HG03521 (cell line): ENCODE results near the gene FARSA.
"Not testable (repeated sequence)": the region's sequence is repeated elsewhere in the genome, so short reads cannot be mapped to it uniquely, and the experiment has no call there.

Experiments used
- ATAC-seq: cut with Tn5 transposase; IDR thresholded peaks from one replicate; pipeline ENCODE4 v1.9.1; 2021; ENCODE audit warnings: mild to moderate bottlenecking, moderate library complexity; ENCODE audit not compliant: unreplicated experiment

Gene FARSA

DNA sequence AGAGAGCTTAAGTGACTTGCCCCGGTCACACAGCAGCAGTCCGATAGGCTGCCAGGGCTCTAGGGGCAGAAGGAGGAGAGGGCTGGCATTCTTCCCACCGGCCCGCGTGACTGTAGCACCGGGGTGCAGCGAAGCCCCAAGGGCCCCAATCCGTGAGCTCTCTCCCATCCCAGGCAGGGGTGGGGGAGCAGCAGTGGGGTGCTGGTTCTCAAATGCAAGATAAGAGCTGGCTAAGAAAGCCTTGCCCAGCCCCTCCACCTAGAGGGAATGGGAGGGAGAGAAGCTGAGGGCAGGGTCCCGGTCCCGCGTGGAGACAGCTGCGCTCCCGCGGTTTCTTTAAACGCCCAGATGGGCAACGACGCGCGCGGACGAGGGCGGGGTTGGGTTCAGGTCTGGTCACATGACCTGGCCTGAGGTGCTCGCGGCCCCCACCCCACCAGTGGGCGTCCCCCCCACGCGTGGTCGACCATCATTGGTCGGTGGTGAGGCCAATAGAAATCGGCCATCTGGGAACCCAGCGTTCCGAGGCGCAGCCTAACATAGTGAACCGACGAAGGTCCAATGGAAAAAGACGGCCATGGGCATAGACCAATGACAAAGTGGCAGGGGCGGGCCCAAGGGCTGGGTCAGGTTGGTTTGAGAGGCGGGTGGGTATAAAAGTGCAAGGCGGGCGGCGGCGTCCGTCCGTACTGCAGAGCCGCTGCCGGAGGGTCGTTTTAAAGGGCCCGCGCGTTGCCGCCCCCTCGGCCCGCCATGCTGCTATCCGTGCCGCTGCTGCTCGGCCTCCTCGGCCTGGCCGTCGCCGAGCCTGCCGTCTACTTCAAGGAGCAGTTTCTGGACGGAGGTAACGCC lies 4.6 kb upstream of the FARSA start, which contains the start of gene CALR:
CALR (plus strand) TSS at position 683 of the 852 bp plus-strand sequence; CDS start at position 754, 71 bp downstream.
- ATAC-seq = peak; percentile 87

DNA sequence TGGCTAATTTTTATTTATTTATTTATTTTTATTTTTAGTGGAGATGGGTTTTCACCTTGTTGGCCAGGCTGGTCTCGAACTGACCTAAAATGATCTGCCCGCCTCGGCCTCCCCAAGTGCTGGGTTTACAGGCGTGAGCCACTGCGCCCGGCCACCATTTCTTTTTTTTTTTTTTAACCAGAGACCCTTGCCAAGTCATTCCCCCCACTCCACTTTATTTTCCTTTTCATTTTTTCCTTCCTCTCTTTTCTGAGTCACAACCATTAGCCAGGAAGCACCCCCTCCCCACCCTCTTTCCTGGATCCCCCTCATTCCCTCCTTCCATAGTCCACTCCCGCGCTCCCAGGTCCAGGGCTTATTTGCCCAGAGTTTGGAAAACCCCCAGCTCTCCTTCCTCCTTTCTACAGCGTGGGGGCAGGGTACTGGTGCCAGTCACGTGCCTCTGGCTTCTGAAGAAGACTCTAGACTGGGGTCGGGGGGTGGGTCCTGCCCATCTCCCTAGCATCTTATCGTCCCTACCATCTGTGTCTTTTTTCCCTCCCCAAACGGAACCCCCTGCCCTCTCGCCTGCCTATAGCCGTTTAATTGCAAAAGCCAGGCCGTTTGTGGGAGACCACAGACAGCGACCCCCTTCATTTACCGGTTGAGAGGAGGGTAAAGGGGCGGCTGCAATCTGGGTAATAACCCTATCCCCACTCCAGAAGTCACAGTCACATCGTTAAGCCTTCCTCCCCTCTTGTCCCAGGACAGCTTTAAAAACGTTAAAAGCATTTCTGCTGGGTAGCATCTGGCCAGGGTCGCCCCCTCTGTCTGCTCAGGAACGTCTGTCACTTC lies 3.8 kb upstream of the FARSA start:
- ATAC-seq = no peak

DNA sequence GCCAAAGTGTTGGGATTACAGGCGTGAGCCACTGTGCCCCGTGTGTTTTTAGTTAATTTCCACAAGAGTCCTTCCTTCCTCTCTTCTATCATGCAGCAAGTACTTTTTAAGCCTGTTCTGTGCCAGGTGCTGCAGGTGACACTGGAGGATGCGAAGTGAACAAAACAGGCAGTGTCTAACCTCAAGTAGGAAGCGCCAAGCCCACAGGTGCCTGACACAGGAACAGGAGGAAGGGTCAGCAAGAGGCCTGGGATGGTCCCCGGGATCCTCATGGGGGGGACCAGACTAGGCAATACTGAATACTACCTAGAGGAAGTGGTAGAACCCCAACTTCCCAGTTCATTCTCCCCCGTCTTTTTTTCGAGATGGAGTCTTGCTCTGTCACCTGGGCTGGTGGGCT lies 3.1 kb upstream of the FARSA start:
- ATAC-seq = no peak

GRCh38 chr19:12935071-12935470 lies 1.6 kb upstream of the FARSA start:
- no peak for ATAC-seq

- no peak for ATAC-seq
Measured at GRCh38 chr19:12932392-12933286, 872 bp downstream of the FARSA start.

DNA sequence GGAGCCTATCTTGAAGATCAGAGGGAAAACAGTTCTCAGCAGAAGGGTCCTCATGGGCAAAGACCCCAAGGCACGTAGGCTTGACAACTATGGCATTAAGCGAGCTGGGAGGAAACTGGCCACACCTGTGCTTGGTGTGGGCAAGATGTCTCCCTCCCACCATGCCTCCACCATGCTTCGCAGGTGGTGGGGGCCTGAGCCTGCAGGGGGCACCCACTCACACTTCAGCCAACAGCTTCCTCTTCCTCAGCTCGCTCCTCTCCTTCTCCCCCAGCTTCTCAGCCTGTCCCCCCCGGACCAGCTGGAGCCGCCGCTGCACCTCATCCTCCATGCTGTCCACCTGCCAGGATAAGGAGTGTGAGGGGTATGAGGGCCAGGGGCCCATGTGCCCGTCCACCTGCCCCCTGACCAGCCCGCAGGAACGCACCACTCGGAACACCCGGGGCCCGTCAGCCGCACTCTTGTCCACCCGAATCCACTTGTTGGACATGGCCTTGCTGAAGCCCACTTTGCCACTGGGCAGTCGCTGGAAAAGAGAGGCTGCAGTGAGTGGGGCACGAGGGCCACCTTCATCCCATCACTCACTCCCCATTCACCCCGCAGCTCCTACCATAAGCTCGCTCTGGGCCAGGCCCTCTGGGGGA lies 3.4 kb downstream of the FARSA start:
- ATAC-seq = no peak

DNA sequence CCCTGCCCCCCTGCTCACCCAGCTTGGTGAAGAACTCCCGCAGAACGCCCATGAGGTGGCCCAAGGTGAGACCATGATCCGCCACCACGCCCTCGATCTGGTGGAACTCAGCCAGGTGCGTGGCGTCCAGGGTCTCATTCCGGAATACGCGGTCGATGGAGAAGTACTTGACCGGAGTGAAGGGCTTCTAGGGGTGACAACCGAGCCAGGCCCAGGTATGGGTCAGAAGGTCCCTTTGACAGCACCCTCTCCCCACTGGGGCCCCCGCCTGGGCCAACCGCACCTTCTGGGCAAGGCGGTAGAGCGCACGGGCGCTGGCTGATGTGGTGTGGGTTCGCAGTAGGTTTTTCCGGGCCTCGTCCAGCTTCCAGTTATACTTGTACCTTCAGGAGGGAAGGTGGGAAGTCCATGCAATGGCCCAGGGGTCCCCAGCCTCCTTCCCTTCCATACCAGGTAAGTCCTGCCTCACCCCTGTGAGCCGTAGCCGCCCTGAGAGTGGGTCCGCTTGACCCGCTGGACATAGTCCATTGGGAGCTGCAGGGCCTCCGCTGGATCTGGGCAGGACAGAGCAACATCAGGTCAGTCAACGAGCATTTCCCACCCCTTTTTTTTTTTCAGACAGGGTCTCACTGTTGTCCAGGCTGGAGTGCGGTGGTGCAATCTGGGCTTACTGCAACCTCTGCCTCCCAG lies 8.7 kb downstream of the FARSA start:
- no peak for ATAC-seq

DNA sequence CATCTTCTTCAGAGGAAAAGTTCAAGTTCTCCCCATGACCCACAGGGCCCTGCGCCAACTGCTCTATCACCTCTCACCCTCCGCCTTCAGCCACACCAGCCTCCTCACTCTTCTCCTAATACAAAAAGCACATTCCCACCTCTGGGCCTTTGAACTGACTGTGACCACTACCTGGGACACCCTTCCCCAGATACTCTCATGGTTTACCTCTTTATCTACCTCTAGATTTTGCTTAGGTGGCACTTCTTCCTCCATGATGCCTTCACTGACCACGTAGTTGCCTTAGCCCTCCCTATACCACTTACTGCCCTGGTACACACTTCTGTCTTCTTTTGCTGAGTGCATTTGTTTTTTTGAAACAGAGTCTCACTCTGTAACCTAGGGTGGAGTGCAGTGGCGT lies 10.6 kb downstream of the FARSA start:
- ATAC-seq = no peak

DNA sequence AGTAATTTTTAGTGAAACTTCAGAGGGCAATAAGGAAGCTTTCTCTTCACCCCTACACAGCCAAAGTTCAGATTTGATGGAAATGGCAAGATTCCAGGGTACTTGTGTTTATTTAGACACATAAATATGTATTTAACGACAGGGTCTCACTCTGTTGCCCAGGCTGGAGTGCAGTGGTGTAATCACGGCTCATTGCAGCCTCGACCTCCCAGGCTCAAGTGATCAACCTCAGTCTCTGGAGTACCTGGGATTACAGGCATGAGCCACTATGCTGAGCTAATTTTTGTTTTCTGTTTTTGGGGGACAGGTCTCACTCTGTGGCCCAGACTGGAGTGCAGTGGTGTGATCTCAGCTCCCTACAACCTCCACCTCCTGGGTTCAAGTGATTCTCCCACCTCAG lies 12.5 kb downstream of the FARSA start:
- ATAC-seq = no peak

DNA sequence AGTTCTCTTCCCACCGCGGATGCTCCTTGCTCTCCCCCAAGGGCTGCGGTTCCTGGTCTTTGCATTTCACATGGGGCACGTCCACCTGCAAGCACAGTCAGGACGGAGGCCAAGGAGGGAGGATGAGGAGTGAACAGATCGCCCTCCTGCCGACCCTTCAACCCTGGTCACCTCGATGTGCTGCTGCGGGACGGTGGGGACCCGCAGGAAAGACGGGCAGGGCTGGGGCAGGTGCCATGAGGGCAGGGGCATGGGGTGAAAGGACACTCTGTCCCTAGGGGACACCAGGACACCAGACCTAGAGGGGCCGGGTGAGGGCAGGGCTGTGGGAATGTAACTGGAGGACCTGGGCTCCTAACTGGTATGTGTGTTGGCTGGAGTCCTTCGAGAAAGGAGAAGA lies 15.3 kb downstream of the FARSA start:
- no peak for ATAC-seq

DNA sequence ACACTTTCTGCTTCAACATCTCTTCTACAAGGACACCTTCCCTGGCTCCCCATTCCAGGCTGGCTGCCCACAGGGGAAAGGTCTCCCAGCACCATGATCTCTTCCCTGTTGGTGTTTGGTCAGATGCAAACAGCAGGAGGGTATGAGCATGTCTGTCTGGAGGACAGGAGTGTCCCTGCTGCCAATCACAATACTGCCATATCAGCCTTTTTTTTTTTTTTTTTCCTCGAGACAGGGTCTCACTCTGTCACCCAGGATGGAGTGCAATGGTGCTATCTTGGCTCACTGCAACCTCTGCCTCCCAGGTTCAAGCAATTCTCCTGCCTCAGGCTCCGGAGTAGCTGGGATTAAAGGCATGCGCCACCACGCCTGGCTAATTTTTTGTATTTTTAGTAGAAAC lies 17.7 kb downstream of the FARSA start:
- not testable (repeated sequence) for ATAC-seq

DNA sequence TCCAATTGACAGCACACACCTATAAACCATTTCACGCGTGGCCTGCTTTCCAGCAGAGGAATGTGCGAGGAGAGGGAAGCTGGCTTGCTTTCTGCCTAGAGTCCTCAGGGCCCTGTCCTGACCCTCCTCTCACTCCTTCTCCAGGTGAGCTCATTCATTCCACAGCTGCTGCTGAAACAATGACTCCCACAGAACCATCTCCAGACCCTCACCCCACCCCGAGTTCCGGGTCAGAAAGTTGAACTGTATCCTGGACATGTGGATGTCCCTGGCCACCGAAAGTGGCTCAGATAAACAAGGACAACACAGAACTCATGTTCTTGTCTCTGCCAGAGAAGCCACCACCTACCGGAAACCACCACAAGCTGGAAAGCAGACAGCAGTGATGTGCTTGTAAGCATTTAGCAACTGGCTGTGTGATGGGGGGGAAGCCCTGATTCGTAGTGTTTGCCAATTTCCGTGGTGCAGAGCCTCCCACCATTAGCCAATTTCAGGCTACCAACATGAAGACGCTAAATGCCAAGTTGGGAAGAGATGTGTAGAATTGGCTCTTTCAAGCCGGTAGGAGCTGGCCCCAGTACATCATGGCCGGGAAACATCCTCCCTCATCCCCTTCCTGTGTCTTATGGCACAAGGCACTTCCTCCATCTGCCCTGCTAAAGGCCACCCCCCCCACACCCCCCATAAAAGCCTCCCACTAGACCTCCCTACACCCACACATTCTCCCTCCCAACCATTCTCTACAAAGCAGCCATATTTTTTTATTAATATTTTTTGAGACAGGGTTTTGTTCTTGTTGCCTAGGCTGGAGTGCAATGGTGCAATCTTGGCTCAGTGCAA lies 19.4 kb downstream of the FARSA start:
- no peak for ATAC-seq

GRCh38 chr19:12913011-12913561 lies 20.4 kb downstream of the FARSA start:
- no peak for ATAC-seq

DNA sequence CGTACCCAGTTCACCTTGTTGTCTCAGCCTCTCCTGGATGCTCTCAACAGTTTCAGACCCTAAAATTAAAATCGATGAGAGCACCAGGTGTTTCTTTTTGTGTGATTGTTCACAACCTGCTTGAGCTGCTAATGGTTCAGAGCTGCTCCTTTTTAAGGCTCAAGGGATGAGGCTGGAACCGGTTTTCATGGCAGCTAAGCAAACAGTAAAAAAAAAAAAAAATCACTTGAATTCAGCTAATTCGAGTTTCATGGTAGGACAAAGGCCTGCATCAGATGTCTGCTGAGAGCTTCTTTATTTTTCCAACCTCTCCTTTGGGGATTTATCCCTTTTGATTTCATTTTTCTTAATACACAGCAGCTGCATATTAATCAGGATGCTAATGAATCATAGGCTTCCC lies 20.9 kb downstream of the FARSA start:
- no peak for ATAC-seq

DNA sequence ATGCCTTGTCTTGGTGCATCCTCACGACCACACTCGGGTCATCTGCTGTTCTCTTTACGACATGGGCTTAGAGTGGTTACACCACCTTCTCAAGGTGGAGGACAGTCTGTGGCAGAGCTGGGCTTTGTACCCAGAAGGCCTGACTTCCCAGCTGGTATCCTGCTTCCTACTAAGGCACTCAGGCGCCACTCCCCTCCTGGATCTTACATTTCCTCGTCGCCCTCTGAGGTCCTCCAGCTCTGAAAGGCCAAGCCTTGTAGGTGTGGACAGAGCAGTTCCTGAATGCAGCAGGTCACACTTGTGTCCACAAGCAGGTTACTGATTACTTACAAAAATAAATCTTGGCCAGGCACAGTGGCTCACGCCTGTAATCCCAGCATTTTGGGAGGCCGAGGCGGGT lies 26.3 kb downstream of the FARSA start:
- ATAC-seq = no peak

GRCh38 chr19:12899891-12900518 lies 33.5 kb downstream of the FARSA start:
- ATAC-seq = peak; percentile 58

- no peak for ATAC-seq
Measured at GRCh38 chr19:12896460-12896859, 37.1 kb downstream of the FARSA start.

DNA sequence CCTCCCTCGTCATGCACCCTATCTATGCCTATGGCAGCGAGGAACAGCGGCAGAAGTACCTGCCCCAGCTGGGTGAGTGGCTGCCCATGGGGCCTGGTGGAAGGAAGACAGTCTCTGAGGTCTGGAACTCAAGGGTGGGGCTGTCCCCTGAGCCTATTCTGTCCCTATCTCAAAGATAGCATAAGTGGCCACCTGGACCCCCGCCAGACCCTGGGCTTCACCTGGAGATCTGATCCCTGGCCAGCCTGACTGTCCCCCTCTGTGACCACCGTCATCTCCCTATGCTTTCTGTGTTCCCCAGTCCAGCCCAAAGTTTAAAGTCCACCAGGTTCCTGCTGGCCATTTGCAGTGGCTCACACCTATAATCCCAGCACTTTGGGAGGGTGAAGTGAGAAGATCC lies 39.9 kb downstream of the FARSA start:
- ATAC-seq = no peak
